Measurements from ENCODE around the gene STX8. TPM values are rescaled to one million over a fixed set of nuclear protein-coding genes. Genes with fewer than 3 reads are reported as not detected.

STX8 gene
- total RNA-seq, 4 donors from 2014 or later, result 69.7 to 129 (median 89.6) TPM

DNA sequence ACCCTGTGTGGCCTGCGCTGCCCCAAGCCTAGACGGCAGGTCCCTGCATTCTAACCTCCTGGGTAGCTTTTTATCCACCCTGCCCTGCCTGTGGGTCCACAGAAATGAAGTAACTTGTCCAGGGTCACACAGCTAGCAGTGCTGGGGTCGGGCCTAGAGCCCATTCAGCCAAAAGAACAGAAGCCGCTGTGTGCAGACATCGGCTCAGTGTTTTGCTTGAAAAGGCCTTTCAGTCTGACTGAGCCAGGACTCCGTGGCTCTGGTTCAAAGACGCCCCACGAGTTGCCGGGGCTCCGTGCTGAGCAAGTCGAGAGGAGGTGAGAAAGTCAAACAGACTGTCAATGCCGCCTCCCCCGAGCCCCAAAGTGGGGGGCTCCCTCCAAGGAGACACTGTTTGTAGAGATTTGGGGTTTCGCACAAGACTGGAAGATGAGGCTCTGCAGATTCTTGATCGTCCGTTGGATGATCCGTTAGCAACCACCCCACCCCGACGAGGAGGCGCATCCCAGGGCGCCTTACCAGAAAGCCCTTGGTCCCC lies 328.1 kb downstream of the STX8 start:
- TF ChIP-seq, protein P1, sequence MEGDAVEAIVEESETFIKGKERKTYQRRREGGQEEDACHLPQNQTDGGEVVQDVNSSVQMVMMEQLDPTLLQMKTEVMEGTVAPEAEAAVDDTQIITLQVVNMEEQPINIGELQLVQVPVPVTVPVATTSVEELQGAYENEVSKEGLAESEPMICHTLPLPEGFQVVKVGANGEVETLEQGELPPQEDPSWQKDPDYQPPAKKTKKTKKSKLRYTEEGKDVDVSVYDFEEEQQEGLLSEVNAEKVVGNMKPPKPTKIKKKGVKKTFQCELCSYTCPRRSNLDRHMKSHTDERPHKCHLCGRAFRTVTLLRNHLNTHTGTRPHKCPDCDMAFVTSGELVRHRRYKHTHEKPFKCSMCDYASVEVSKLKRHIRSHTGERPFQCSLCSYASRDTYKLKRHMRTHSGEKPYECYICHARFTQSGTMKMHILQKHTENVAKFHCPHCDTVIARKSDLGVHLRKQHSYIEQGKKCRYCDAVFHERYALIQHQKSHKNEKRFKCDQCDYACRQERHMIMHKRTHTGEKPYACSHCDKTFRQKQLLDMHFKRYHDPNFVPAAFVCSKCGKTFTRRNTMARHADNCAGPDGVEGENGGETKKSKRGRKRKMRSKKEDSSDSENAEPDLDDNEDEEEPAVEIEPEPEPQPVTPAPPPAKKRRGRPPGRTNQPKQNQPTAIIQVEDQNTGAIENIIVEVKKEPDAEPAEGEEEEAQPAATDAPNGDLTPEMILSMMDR (IDR thresholded peaks at IDR 0.05; ENCODE audit: low read depth), result no peak

DNA sequence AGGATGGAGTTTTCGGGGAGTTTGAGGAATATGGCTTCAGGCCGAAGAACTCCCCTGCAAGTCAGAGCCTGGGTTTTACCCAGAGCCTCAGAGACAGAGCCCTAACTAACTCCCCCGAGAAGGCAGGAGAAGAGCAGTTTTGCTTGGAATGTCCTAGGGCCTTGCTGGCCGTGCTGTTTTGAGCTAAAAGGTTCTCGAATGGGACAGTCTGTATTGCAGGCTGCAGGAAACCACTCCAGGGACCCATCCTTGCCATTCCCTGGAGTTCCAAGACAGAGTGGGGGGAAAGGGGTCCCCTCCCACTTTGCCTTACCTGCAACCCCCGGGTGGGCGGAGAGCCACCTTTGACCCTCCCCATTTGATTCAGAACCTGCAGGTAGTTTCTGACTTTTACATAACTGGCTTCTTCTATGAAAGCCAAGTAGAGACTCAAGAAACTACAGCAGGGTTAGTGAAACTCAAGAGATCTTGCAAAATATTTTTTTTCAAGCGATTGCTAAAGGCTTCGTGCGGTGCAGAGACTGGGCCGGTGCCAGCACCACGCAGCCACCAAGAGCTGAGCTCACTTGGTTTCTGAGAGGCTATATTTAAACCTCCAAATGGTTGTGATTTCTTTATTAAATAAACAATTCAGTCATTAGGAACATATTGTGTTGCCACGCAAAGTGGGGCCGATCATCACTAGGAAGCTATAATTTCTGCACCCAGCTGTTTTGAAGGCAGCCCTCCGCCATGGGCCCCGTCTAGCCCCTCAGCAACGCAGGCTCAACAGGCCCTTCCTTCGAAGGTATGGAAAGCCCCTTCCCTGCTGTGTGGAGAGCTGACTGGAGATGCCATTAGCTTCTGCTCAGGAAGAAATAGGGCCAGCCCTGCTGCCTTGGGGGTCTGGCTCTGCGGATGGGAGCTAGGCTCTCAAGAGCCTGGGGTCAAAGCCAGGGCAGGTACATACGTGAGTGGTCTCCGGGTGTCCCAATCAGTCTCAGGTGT lies 331.3 kb downstream of the STX8 start:
- TF ChIP-seq, protein P1 (IDR thresholded peaks at IDR 0.05; ENCODE audit: low read depth), result no peak

DNA sequence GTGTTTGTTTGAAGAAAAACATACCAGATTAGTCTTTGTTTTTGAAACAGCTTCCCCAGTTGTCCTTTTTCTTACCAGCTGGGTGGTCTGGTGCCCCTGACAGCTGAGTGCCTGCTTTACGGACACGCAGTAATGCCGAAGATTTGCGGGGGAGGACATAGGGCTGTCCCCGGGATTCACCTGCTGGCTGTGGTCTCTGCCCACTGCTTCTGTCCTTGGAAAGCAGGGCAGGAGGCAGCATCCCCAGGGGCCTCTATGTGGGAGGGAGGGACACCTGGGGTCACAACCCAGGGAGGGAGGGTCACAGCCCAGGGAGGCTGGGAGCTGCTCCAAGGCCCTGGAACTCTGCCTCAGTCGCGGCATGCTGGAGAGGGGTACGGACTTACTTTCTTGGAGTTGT lies 332.6 kb downstream of the STX8 start:
- TF ChIP-seq, protein P1 (IDR thresholded peaks at IDR 0.05; ENCODE audit: low read depth), result no peak

DNA sequence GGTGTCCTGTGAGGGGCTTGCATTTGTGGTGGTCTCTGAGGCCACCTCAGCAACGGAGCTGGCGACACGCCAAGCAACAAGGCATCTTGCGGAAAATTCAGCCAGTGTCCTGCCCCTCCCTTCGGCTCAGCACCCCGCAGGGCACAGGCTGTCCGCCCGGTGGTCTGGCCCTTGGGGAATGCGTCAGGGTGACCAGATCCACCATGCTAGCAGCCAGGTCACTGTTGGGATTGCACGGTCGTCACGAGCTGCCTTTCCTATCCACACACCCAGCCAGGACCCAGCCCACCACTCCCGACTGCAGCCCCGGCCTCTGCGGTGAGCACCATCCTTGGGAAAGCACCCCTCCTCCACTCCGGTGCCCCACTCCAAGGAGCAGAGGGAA lies 333.1 kb downstream of the STX8 start:
- TF ChIP-seq, protein P1 (IDR thresholded peaks at IDR 0.05; ENCODE audit: low read depth), result no peak

DNA sequence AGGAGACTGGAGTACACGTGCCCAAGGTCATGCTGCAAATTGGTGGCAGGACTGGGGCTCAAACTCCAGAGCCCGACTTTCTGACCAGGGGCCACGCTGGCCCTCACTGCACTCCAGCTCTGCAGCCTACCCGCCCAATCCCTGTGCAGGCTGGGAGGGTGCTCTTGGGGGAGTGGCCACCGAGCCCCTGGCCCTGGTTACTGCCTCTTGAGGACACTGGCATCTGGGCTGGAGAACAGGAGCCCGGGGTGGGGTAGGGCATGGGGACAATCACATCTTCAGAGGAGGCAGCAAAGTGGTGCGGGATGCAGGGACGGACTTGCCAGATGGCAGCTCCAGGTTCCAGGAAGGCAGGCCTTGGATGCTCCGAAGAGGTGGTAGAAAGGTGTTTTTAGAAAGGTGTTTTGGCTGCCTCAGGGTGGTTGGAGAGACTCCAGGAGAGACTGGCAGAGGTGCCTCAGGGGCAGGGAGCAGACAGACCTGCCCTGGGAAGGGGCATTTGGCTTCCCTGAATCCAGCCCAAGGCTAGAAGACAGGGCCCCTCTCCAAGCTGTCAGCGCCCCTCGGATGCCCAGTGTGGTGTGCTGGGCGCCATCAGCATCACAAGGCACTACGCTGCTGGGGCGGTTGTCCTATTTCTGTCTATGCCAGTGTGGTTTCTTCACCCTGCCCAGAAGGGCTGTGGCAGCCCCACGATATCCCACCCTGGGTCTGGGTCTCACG lies 333.7 kb downstream of the STX8 start:
- TF ChIP-seq, protein P1 (IDR thresholded peaks at IDR 0.05; ENCODE audit: low read depth), result no peak

DNA sequence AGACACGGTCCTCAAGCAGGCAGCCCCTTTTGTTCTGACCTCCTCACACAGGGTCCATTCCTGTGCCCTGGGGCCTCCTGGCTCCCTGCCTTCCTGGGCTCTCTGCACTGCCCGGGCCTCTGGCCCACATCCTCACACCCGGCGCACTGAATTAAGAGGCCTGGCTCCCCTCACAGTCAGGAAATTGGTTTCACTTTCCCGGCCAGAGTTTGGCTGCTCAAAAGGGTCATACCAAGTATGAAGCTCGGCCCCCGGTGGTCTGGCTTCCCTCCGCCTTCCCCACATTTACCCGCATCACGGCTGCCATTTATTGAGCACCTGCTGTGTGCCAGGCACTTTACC lies 334.3 kb downstream of the STX8 start:
- TF ChIP-seq, protein P1 (IDR thresholded peaks at IDR 0.05; ENCODE audit: low read depth), result no peak

Measured in subcutaneous adipose tissue (tissue), 4 donors.